Daoy (cell line): ENCODE results near the gene RNF138. TPM values are rescaled to one million over a fixed set of nuclear protein-coding genes. Genes with fewer than 3 reads are reported as not detected.
"Not testable (repeated sequence)": the region's sequence is repeated elsewhere in the genome, so short reads cannot be mapped to it uniquely, and the experiment has no call there.

Experiments used
- DNase-seq: peaks from one replicate; pipeline ENCODE4 v3.0.0-alpha.2; 2015; ENCODE audit warnings: low read depth
- total RNA-seq: library from RNA; depleted of rRNA; stranded (reverse); fragments of >200 nt; shearing (Covaris generic); gene quantifications from 2 replicates; pipeline ENCODE4 v1.2.3, GENCODE V29; 2014; rRNA removed

RNF138 gene
- total RNA-seq = 29.2 and 35.7 TPM in 2 replicates

GRCh38 chr18:32091724-32092421, at the start of gene RNF138:
Gene RNF138 (plus strand): TSS chr18:32091874. CDS start chr18:32092777, 903 bp downstream.
- peak; percentile 80 for DNase-seq

GRCh38 chr18:32042337-32042736, 49.3 kb upstream of the RNF138 start:
- DNase-seq = no peak

- DNase-seq = no peak
These were observed 43.1 kb upstream of the RNF138 start for GRCh38 chr18:32048507-32049091.

- peak; percentile 8 for DNase-seq
These were observed 42.1 kb upstream of the RNF138 start for GRCh38 chr18:32049393-32050171.

GRCh38 chr18:32056613-32057358, 34.9 kb upstream of the RNF138 start:
- DNase-seq = no peak

GRCh38 chr18:32057624-32058165, 34.0 kb upstream of the RNF138 start:
- no peak for DNase-seq

GRCh38 chr18:32060026-32060425, 31.6 kb upstream of the RNF138 start:
- DNase-seq = no peak

- no peak for DNase-seq
These were observed 24.1 kb upstream of the RNF138 start for GRCh38 chr18:32067375-32068167.

- no peak for DNase-seq
These were observed 19.4 kb upstream of the RNF138 start for GRCh38 chr18:32072321-32072720.

- no peak for DNase-seq
These were observed 17.5 kb upstream of the RNF138 start for GRCh38 chr18:32074206-32074605.

GRCh38 chr18:32078845-32079244, 12.8 kb upstream of the RNF138 start:
- DNase-seq = no peak

GRCh38 chr18:32081881-32082280, 9.8 kb upstream of the RNF138 start:
- no peak for DNase-seq

- no peak for DNase-seq
These were observed 7.9 kb upstream of the RNF138 start for GRCh38 chr18:32083781-32084180.

- DNase-seq = peak; percentile 29
These were observed 4.8 kb upstream of the RNF138 start for GRCh38 chr18:32086881-32087280.

- DNase-seq = not testable (repeated sequence)
These were observed 843 bp upstream of the RNF138 start for GRCh38 chr18:32090831-32091230.

GRCh38 chr18:32091325-32091723, 350 bp upstream of the RNF138 start:
- DNase-seq = no peak

- peak; percentile 97 for DNase-seq
These were observed 888 bp downstream of the RNF138 start for GRCh38 chr18:32092422-32093101.

GRCh38 chr18:32093102-32093511, 1.4 kb downstream of the RNF138 start:
- peak; percentile 35 for DNase-seq

GRCh38 chr18:32093523-32093922, 1.8 kb downstream of the RNF138 start:
- DNase-seq = no peak

GRCh38 chr18:32095192-32095899, 3.7 kb downstream of the RNF138 start:
- DNase-seq = no peak
